Cardiac atrium fibroblast (primary cell): ENCODE data around the gene IFNGR1. TPM values are rescaled to one million over a fixed set of nuclear protein-coding genes. Genes with fewer than 3 reads are reported as not detected.

Experiments used
- total RNA-seq: library from RNA; depleted of rRNA; stranded (reverse); fragments of >200 nt; gene quantifications from 2 replicates; pipeline ENCODE4 v1.2.3, GENCODE V29; 2015

Gene IFNGR1
- total RNA-seq: 60.5 and 150 TPM in 2 replicates

GRCh38 chr6:137218917-137219663 is at the start of gene IFNGR1:
IFNGR1 (minus strand) TSS chr6:137219385; CDS start chr6:137219327, 58 bp downstream.

GRCh38 chr6:137173501-137173900 is 45.7 kb downstream of the IFNGR1 start, which contains the start of gene IL22RA2:
IL22RA2 (minus strand) TSS chr6:137173644; CDS start chr6:137161749, 11,895 bp downstream.

Other genes with a start within 250 kb of the IFNGR1 start
- gene IL20RA, start 174.4 kb downstream of the IFNGR1 start, total RNA-seq: not detected in 2 replicates
- not detected in 2 replicates for gene IL22RA2, start 45.7 kb downstream of the IFNGR1 start, total RNA-seq